Measurements from ENCODE around the gene CFAP99.
"Not testable (repeated sequence)": the region's sequence is repeated elsewhere in the genome, so short reads cannot be mapped to it uniquely, and the experiment has no call there.

CFAP99 gene

DNA sequence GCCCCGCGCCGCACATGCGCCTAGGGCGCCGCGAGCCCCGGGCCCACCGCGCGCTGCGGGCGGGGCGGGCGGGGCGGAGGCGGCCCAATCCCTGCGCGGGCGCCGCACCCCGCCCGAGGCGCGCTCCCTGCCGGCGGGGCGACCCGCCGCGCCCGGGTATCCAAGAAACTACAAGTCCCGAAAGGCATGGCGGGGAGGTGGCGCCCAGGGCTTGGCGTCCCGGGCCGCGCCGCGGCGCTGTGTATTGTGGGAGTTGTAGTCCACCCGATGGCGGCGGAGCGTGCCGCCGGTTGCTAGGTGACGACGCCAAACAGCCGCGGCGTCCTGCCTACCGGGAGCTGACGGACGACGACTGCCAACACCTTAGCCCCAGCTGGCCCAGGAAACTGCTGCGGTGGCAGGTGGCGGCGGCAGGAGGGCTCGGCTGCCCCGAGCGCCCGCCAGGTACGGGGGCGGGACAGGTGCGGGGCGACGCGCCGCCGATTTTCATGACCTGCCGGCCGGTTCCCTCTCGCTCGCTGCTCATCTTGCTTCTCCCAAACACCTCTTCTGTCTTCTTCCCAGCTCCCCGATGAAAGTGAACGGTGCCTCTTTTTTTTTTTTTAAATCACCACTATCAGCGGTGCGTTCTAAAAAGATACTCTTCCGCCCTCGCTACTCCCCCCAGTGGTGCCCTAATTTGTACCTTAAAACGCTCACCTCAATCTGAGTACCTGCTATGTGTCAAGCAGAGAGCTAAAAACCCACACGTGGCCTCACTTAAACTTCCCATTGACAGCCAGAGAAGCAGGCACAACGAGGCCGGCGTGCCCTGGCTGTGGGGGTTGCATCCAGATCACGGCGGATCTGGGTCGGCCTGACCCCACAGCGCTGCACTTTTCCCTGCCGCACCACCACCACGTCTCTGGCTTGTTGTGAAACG lies at the start of gene CFAP99:
Gene CFAP99, plus strand, starts transcription at position 306 of the 922 bp plus-strand sequence.
- peak; percentile 96 to 98 (median 96) for DNase-seq (ENCODE audit: low read depth in 3 of 3, low spot score in 1 of 3)

DNA sequence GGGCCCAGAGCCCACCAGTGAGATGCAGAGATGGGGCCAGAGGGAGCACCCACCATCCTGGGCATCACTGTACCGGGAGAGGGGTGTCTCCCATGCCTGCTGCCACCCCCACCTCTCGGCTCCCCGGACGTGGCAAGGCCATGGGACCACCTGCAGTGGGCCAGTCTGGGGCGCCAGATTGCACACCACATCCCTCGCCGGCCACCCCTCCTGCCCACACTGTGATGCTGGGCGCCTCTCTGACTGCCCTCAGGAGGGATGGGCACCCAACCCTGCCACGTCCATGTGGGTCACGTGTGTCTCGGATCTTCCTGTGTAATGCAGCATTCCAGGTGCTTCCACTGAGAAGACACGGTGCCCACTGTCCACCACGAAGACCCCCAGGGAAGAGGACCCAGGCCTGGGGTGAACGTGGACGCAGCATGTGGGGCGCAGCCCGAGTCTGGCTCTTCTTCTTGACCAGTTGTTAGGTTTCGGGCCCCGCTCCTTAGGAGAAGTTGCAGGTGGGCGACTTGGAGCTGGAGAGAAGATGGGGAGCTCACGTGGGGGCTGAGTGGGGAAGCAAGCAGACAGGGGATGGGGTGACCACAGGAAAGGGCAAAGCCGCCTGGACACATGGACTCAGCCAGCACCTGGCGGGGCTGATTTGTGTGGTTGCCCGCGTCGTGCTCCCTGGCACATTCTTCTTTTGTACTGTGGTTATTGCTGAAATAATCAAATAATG lies 48.0 kb upstream of the CFAP99 start:
- DNase-seq (ENCODE audit: low read depth in 3 of 3, low spot score in 1 of 3): no peak

DNA sequence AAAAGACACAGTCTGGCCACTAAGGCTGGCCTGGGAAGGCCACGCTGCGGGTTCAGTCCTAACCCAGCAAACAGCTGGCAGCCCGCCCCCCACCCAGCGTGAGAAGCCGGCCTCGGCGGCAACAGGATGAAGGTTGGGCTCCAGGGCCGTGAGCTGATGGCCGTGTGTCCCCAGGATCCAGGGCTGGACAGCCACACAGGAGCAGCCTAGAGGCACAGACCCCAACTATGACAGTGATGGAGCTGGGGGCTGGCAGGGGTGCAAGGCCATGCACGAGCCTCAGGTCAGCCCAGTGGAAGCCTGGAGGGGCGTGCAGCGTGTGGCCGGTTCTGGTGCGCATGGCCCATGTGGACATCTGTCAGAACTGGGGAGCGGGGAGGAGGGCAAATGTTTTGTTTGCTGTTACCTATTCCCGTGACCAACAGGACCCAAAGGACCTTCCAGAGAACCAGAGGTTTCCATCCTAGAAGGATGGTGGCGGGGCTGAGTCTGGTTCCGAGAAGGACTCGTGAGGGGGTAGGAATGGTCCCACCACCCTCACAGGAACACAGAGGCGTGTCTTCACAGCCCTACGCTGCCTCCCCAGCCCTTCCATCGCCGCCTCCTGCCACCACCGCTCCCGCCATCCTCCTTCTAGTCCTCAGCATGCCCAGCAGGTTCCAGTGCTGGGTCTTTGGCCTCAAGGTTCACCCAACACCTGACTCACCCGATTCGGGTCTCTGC lies 46.8 kb upstream of the CFAP99 start:
- no peak for DNase-seq (ENCODE audit: low read depth in 3 of 3, low spot score in 1 of 3)

DNA sequence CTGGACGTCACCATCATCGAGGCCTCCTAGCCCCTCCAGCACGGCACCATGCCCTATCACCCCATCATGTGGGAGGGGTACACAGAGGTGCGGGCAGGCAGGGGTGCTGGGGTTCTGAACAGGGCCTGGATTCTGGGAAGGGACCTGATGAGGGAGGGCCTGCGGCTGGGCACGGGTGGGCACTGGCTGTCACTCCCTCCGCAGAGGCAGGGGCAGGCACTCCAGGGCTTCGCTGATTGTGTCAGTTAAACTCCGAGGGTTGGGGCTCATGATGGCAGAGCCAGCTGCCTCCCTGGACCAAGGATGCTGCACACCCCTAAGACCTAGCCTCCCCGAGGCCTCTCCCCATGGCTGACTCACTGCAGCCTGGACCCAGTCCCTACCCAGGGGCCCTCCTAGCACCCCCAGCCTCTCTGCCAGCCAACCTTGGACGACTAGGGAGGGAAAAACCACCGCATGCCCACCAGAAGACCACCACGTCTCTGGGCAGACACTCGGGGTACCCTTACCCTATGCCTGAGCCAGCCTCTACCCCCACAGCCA lies 46.2 kb upstream of the CFAP99 start:
- DNase-seq (ENCODE audit: low read depth in 3 of 3, low spot score in 1 of 3): no peak

DNA sequence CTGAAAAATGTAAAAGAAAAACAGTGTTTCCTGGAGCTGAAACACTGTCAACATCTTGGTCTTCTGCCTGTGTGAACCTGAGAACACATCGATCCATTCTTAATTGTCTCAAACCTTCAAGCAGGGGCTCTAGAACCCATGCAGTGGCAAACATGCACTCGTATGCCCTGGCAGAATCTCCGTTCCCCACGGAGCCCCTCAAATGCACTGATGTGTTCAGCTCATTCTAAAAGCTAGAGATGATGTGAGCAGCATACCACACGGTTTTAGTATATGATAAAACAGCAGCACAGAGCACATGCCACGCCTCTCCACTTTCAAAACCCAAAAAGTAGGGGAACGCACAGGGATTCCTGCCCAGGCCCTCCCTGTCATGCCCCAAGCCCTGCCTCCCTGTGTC lies 45.2 kb upstream of the CFAP99 start:
- DNase-seq (ENCODE audit: low read depth in 3 of 3, low spot score in 1 of 3): no peak

DNA sequence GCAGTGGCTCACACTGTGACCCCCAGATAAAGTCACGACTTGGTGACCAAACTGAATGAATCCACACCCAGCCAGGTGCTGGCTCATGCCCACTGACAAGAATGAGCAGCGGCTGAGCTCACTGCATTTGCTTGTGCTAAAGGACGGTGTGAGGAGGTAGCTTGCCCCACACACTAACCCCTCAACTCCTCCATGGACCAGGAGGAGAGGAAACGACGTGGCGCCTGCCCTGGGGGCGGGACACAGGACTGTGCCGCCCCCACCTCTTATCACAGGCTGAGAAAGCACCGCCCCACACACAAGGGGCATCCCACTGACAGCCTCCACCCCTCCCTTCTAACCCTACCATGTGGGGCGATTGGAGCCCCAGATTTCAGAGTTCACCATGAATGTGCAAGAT lies 43.3 kb upstream of the CFAP99 start:
- DNase-seq (ENCODE audit: low read depth in 3 of 3, low spot score in 1 of 3): no peak

DNA sequence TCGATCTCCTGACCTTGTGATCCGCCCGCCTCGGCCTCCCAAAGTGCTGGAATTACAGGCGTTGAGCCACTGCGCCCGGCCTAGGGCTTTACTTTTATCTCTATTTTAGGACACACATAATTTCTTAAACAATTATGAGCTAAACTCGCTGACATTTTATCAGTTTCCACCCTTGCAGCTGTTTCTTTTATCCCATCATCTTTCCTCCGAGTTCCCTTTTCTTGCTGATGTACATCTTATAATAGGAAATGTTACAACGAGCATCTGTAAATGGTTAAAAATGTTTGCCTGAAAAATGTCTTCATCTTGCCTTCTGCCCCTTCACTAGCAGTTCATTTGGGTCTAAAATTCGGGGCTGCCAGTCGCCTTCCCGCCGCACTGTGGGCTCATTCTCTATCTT lies 41.5 kb upstream of the CFAP99 start:
- no peak for DNase-seq (ENCODE audit: low read depth in 3 of 3, low spot score in 1 of 3)

DNA sequence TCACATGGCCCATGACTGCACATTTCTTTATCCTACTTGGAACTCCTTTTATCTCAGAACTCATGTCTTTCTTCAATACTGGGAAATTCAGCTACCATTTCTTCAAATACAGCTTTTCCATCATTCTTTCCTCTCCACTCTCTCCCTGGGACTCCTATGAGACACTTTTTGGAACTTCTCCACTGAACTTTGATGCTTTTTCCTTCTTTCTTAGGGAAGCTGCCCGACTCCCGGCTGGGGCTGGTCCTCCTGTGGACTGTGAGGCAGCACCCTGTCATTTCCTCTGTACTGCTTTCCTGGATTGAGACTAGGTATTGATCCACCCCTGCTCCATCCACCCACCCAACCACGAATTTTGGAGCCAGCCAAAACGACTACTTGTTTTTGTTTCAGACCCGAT lies 40.4 kb upstream of the CFAP99 start:
- DNase-seq (ENCODE audit: low read depth in 3 of 3, low spot score in 1 of 3): no peak

DNA sequence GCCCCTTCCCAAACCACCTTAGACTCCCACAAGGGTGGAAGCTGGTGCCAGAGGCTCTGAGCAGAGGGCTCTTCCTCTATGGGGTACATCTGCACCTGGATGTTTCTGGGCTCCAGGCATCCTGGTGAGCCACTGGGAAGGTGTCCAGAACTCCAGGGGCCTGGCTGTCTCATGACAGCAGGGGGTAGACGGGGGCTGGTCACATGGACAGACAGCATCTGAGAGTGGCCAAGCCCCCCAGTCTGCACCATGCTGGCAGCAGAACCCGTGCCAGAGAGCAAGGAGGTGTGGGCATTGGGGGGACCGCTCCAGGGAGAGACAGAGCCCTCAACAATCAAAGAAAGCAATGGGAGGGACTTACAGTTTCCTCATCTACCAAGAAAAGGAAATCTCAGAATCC lies 39.9 kb upstream of the CFAP99 start:
- DNase-seq (ENCODE audit: low read depth in 3 of 3, low spot score in 1 of 3): no peak

DNA sequence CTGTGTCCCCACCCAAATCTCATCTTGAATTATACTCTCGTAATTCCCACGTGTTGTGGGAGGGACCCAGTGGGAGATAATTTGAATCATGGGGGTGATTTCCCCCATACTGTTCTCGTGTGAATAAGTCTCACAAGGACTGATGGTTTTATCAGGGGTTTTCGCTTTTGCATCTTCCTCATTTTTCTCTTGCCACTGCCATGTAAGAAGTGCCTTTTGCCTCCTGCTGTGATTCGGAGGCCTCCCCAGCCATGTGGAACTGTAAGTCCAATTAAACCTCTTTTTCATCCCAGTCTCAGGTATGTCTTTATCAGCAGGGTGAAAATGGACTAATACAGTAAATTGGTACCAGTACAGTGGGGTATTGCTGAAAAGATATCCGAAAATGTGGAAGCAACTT lies 38.2 kb upstream of the CFAP99 start:
- DNase-seq (ENCODE audit: low read depth in 3 of 3, low spot score in 1 of 3): not testable (repeated sequence)

DNA sequence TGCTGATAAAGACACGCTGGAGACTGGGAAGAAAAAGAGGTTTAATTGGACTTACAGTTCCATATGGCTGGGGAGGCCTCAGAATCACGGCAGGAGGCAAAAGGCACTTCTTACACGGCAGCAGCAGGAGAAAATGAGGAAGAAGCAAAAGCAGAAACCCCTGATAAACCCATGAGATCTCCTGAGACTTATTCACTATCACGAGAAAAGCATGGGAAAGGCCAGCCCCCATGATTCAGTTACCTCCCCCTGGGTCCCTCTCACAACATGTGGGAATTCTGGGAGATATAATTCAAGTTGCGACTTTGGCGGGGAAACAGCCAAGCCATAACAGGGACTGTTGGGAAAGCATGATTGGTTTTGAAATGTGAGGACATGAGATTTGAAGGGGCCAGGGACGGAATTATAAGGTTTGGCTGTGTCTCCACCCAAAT lies 36.0 kb upstream of the CFAP99 start:
- DNase-seq (ENCODE audit: low read depth in 3 of 3, low spot score in 1 of 3): not testable (repeated sequence)

DNA sequence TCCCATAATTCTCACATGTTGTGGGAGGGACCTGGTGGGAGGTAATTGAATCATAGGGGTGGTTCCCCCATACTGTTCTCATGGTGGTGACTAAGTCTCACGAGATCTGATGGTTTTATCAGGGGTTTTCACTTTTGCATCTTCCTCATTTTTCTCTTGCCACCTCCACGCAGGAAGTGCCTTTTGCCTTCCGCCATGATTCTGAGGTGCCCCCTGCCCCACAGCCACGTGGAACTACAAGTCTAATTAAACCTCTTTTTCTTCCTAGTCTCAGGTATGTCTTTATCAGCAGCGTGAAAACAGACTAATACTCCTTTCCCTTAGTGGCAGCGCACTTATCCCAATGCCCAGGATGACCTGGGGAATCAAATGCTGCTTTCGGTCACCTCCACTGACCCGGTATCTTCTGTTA lies 35.5 kb upstream of the CFAP99 start:
- not testable (repeated sequence) for DNase-seq (ENCODE audit: low read depth in 3 of 3, low spot score in 1 of 3)

DNA sequence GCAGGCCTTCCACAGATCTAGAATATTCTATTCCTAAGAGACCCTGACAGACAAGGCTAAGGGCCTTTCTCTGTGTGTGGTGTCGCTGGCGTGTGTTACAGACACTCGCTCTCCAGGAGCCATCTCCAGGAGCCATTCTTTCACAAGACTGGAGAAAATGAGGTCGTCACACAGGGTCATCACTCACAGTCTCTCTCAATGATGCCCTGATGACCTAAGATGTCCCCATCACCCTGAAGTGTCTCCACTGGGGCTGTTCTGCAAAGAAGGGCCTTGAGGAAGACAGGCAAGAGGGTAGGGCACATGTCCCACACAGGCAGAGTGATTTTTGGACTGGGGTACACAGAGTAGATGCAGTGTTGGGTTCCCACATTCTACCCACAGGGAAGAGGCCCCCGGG lies 35.0 kb upstream of the CFAP99 start:
- no peak for DNase-seq (ENCODE audit: low read depth in 3 of 3, low spot score in 1 of 3)

DNA sequence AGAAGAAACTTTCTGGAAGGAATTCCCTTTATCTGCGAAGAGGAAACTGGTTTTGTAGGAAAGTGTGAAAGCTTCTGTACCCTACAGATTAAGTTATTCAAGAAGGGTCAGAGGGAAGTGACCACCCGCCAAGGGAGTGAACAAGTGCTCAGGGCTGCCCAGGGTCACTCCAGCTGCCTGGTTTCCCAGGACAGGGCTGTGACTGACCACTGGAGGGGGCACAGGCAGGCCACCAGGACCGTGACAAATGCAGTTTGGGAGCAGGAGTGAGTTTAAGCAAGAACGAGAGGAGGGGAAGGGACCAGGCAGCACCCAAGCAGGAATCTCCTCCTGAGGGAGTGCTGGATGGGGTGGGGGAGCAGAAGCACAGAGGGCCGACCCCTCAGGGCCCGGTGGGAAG lies 34.5 kb upstream of the CFAP99 start:
- no peak for DNase-seq (ENCODE audit: low read depth in 3 of 3, low spot score in 1 of 3)

DNA sequence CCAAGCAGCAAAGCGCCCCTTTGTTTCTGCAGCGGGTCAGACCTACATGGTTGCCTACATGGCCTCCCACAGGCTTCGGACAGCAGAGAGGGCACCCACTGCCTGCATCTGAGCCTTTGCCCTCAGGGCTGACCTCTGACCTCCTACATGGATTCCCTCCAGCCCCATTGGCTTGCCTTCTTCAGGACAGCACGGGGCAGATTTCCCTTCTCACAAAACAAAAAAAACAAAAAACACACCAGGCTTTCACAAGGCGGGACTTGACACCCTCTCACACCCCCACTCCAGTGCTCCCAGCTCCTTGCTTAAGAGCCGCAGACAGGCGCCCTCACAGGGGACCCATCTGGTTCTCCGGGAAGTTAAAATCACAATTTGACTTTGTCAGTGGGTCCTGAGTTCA lies 33.2 kb upstream of the CFAP99 start:
- DNase-seq (ENCODE audit: low read depth in 3 of 3, low spot score in 1 of 3): no peak

DNA sequence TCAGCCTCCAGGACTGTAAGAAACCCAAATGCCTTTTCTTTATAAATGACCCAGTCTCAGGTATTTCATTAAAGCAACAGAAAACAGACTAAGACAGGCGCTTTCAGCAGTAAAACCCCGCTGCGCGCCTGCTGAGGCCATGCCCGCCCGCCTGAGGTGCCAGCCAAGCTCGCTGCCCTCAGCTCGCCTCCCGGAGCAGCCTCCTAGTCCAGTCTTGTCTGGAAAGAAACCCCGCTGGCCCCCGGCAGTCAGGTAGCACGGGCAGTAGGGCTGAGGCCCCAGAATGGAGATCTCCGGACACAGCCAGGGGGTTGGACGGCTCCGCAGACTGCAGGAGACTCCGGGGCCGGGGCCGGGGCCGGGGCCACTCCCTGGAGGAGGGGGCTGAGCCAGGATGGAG lies 32.0 kb upstream of the CFAP99 start:
- DNase-seq (ENCODE audit: low read depth in 3 of 3, low spot score in 1 of 3): no peak

DNA sequence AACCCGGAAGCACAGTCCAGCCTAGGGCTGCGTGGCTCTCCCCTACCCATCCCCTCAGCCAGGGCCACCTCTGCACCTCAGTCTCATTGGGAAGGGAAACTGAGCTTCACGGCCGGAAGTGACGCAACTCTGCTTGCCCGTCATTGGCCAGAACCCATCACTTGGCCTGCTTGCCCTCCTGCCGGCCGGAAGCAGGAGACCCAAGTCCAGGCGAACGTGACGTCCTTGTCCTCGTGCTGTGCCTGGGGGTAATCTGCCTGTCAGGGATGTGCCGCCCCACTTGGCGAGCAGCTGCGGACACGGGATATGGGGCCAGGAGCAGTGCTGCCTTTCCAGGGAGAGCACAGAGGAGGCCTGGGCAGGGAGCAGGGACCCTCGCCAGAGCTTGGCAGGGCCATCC lies 31.5 kb upstream of the CFAP99 start:
- DNase-seq (ENCODE audit: low read depth in 3 of 3, low spot score in 1 of 3): no peak

DNA sequence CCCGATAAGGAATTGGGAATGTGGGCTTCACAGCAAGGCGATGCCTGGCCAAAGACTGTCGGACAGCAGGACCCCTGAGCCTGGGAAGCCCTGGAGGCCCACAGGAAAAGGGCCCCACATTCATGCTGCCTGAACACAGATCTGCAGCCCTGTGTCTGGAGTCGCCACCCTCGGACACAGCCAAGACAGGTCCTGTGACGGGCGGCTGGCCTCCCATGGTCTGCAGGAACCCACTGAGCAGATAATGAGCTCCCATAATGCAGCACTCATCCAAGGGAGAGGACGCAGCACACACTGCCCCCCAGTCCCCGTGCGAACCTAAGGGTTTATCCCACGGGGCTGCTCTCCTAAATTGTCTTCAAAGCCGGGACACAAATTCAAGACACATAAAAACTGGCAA lies 30.9 kb upstream of the CFAP99 start:
- no peak for DNase-seq (ENCODE audit: low read depth in 3 of 3, low spot score in 1 of 3)

DNA sequence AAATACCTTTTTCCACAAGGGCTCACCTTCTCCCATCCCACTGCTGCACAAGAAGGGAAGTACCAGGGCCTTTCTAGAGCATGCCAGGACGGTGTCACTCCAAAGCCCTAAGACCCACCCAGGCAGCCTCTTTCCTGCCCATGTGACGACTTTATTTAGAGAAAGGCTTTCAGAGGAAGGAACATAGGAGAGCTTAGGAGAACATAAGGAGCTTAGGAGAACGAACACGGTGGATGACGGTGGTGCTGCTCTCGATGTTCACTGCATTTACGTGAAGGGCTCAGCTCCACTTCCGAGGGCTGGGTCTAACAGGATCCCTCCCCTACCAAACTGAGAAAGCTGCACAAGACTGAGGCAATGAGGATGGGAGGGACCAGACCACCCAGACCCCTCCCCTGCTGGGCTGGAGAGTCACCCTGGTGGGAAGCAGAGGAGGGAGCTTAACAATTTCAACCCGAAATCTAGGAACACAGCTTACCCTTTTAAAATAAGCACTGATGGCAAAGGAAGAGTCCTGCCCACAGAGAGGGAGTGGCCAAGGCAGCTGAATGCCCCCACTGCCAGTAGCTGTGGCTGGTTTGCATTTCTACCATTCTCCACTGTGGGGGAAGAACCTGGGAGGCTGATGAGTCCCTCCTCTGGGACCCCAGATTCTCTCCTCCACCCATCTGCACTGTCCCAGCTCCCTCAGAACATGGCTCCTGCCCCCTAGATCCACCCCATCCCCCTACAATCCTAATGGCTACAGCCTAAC lies 30.1 kb upstream of the CFAP99 start:
- DNase-seq (ENCODE audit: low read depth in 3 of 3, low spot score in 1 of 3): no peak

DNA sequence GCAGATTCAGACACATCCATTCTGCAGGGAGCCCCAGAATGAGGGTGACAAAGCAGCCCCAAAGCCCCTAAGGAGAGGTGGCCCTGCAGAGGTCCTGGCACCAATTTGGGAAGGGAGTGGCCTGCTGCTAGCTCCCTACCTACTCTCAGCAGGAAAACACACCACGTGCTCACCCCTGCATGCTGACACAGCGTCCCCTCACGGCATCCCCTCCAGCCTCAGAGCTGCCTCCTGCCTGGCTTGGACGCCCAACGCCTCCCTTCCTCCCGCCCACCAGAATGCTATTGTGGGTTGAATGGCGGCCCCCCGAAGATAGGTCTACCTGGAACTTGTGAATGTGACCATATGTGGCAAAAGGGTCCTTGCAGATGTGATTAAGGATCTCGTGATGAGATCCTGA lies 29.1 kb upstream of the CFAP99 start:
- DNase-seq (ENCODE audit: low read depth in 3 of 3, low spot score in 1 of 3): no peak

DNA sequence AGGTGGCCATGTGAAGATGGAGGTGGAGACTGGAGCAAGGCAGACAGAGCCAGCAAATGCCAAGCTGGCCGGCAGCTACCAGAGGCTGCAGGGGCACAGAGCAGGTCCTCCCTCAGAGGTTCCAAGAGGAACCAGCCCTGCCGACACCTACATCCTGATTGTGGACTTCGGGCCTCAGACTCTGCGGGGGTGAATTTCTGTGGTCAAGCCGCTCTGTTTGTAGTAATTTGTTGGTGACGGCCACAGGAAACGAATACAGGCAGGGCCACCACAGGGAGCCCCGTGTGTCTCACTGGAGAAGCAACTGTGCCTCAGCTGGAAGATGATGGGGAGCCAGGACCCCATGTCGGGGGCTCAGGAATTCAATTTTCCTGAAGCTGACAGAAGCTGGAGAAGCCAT lies 28.6 kb upstream of the CFAP99 start:
- no peak for DNase-seq (ENCODE audit: low read depth in 3 of 3, low spot score in 1 of 3)
